ENCODE data around the gene EIF4EBP2. TPM values are rescaled to one million over a fixed set of nuclear protein-coding genes. Genes with fewer than 3 reads are reported as not detected.
A peak's percentile ranks its signal among the peaks of the same experiment; 100 is the strongest.

EIF4EBP2 gene
- total RNA-seq, 1 donor from 2014 or later = 33.0 TPM

- ATAC-seq = no peak
These were observed 24.3 kb upstream of the EIF4EBP2 start for GRCh38 chr10:70379581-70380176.

DNA sequence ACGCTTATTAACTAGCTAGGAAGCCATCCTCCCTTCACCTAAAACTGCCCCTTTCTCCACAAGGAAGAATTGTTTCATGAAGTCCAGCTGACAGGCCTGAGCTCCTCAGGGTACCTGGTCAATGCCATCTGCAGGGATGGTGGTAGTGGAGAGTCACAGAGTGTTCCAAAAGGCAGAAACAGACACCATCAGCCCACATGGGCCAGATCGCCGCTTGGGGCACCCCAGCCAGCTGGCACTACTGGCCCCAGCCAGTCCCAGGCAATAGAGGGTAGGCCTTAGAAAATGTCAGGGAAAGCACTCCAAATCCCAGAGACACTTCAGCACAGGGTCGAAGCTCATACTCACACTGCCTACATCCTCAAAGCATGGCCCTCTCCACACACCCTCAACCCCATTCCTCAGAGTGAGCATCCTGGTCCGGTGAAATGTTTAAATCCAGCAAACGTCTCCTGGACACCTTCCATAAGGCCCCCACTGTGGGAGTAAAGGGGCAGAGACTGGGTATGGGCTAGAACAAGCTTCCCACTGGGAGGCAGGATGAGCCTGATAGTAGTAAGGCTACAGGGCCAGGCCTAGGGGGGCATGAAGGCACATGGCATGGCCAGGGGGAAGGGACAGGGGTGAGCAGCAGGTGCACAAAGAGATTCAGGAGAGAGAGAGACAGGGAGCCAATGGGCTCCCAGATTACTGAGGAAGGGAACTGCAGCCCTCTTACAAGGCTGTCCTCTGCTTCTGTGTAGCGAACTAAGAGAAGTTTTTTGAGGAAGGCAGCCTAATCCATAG is 23.4 kb upstream of the EIF4EBP2 start:
- ATAC-seq = no peak

DNA sequence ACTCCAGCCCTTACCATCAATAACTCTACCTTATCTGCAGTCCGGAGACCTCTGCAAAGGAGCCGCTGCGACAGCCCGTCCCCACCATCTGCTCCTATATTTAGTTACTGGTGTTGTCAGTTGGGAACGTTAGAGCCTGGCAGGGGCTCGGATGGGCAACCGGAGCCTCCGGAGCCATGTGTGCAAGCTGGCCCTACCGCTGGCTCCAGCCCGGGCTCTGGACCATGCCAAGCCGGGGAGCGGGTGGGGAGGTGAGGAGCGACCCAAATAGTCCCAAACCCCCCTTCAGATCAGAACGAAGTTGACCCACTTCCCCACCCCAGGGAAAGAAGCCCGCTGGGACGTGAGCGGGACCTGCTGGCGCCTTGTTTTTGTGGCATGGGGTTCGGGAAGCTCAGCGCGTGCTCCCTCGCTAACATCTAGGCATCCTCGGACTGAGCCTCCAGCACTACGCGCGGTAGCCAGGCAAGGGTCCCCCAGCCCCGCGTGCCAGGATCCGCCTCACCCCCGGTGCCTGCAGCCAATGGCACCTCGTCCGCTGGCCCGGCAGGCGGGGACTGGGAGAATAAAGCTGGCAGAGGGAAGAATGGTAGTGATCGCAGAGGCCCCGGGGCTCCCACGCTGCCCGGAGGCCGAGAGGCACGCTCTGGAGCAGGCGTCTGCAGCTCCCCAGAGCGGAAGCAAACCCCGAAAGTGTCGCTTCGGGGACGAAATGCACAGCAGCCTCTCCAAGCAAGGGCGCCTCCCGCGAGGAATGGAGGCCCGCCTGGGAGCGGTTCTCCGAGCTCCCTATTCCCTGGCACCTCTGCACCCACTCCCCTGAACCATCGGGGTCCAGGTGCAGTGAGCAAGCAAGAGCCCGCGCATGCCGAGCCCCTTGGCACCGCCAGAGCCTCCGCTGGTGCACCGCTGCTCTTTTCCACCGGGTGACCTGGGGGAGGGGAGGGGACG is 22.2 kb upstream of the EIF4EBP2 start:
- peak; percentile 14 for ATAC-seq

DNA sequence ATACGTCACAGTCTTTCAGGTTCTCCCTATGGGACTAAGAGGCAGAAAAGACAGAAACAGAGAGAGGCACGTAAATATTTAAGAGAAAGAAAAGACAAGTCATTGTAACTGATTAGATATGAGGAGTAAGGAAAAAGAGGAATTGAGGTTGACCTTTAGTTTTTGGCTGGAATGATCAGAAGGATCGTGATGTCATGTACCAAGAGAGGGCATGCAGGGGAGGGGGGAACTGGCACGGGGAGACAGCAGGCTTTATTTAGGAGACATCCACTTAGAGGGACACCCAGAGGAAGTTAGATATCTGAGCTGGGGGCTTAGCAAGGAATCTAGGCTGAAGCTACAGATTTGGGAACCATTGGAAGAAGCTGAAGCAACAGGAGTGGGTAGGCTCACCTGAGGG is 12.3 kb upstream of the EIF4EBP2 start:
- ATAC-seq = no peak

DNA sequence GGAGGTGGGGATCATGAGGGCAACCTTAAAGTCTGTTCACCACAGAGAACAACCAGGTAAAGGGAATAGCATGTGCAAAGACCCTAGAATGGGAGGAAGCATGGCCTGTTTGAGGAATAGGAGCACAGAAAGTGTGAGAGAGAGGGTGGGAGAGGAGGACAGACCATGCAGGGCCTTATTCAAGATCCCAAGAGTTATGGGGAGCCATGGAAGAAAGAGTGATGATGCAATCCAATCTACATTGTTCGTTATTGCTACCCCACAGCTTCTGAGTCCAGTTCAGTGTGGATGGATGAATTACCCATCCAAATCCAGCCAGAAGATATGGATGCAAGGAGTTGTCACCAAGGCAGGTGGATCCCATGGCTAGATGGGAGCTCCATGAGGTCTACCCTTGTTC is 7.8 kb upstream of the EIF4EBP2 start:
- no peak for ATAC-seq

DNA sequence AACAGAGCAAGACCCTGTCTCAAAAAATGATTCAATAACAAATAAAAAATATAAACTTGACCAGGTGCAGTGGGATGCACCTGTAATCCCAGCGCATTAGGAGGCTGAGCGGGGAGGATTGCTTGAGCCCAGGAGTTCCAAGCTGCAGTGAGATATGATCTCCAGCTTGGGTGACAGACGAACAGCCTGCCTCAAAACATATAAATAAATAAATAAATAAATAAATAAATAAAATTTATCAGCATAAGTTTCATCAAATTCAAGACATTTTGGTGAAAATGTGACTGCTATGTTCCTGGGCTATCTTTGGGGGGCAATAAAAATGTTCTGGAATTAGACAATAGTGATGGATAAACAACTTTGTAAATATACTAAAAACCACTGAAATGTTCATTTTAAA is 4.8 kb upstream of the EIF4EBP2 start:
- no peak for ATAC-seq

- no peak for ATAC-seq
These were observed 386 bp upstream of the EIF4EBP2 start for GRCh38 chr10:70403483-70404035.

GRCh38 chr10:70404787-70405036 is 767 bp downstream of the EIF4EBP2 start:
- ATAC-seq = no peak

- ATAC-seq = peak; percentile 84
These were observed 1.3 kb downstream of the EIF4EBP2 start for GRCh38 chr10:70405037-70405824.

- no peak for ATAC-seq
These were observed 5.8 kb downstream of the EIF4EBP2 start for GRCh38 chr10:70409772-70410171.

DNA sequence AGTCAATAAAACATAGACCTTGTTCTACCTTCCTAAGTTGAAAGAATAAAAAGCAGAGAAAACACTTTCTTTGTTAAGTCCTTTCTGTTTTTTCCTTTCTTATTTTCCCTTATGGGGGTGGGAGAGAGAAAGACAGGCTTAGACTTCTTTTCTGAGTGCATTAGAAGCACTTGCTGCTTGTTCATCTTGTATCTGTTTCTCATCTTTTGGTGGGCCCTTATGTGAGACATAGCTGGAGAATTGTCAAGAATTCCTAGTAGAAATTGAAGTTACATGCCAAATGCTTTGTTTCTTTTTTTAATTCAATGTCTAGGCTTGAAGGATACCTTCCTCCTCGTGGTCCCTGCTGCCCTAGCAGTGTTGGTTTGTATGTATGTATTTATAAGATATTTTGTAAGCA is 6.7 kb downstream of the EIF4EBP2 start:
- ATAC-seq = no peak

- no peak for ATAC-seq
These were observed 8.4 kb downstream of the EIF4EBP2 start for GRCh38 chr10:70412356-70412755.

GRCh38 chr10:70417568-70417967 is 13.6 kb downstream of the EIF4EBP2 start:
- ATAC-seq = no peak

- ATAC-seq = peak; percentile 53
These were observed 14.3 kb downstream of the EIF4EBP2 start for GRCh38 chr10:70418229-70418628.

DNA sequence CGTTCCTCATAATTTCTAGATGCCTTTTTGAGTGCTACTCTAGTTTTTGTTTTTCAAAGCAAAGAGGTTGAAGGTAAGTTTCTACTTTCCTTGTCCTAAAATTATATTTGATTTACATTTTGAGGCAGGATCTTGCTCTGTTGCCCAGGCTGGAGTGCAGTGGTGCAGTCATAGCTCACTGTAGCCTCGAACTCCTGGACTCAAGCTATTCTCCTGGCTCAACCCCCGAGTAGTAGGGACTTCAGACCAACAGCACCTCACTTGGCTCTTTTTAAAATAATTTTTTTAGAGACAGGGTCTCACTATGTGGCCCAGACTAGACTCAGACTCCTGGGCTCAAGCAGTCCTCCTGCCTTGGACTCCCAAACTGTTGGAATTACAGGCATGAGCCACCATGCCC is 14.8 kb downstream of the EIF4EBP2 start:
- no peak for ATAC-seq

DNA sequence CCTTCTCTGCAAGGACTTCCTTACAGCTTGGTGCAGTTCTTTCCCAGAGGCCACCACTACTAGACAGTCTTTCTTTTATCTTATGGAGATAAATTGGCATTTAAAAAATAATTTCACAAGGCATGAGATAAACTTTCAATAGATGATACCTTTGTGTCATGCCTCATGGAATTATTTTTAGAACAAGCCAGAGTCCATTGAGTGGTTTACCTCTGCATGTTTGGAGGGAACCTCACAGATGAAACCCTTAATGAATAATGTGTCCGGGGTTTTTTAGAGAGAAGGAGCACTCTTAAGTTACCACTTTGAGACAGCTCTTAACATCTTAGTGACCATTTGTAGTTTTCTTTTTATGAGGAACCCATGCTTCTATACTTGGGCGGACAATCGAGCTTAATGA is 20.4 kb downstream of the EIF4EBP2 start:
- no peak for ATAC-seq

DNA sequence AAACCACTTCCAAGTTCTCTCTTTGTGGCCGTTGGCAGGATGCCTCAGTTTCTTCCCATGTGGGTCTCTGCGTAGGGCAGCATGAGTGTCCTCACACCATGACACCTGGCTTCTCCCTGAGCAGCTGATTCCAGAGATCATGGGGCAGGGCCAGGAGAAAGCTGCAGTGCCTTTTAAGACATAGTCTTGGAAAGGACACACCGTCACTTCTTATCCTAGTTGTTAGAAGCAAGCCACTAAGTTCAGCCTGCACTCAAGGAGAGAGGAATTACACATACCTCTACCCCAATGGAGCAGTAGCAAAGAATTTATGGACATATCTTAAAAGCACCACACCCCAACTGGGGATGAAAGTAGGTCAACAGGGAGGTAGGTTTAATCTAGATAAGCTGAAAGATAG is 21.2 kb downstream of the EIF4EBP2 start:
- no peak for ATAC-seq

DNA sequence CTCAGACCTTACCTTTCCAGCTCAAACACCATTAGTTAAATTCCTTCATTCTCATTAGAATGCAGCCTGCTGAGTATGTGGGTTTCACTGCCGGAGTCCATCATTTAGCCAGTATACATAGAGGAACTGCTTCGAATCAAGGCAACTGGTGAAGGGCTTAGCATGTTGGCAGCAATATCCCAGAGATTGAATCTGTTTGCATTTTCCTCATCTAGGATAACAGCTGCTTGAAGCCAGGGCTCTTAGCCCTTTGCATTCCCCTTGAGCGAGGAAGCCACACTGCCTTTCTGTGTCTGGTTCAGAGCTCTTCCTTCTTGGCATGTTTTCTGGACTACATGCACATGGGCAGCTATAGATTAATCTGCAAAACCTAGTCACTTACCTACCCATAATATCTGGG is 22.9 kb downstream of the EIF4EBP2 start:
- ATAC-seq = no peak

DNA sequence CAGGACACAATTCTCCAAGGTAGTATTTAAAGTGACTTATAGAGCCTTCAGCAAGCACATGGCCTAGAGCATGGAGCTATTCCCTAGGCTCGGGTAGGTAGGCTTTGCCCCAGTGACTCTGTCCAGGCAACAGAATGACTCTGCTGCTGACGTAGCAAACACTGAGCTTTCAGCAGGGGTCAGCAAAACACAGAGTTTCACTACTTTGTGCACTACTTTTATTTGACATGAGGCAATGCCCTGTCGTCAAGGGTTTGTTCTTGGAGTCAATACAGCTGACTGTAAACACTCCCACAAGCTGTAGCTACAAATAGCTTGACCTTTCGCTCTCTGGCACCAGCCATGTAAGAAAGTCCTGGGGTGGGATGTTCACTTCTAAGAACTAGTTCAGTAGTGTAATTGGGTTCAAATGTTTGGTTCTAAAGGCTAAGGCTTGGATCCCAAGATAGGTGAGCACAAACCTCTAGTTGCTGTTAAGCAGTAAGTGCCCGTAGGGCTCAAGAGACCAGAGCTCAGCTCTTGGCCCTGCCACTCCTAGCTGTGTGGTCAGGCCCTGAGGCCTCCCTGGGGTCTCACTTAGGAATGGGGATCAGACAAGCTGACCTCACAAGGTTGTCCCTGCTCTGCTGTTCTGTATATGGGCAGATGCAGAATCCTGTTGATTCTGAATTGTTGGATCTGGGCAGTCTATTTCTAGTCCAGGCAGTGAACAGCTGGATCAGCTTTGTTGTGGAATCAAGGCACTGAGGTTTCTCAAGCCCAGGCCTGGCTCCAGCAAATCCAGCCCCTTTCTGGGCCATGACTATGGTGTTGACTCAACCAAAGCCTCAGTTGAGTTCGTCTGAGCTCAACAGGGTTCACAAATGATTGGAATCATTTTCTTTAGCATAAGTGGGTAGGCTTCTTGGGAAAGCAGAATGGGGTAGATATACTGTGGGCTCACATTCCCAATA is 26.8 kb downstream of the EIF4EBP2 start:
- peak; percentile 46 for ATAC-seq

DNA sequence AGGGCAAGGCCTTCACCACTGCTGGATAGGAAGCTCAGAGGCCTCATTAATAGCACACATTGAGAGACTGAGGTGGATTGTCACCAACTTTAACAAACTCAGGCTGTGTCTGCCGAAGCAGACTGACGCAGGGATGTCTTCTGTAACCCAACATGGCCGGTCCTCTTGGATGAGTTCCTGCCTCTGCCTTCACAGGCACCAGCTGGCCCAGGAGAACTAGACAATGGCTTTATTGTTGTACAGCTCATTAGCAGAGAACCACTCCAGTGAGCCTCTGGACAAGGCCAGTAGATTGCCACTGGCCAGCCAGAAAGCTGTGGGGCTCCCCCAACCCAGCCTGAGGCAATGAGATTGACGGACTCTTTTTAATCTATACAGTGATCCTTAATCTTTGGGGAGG is 28.2 kb downstream of the EIF4EBP2 start:
- no peak for ATAC-seq

DNA sequence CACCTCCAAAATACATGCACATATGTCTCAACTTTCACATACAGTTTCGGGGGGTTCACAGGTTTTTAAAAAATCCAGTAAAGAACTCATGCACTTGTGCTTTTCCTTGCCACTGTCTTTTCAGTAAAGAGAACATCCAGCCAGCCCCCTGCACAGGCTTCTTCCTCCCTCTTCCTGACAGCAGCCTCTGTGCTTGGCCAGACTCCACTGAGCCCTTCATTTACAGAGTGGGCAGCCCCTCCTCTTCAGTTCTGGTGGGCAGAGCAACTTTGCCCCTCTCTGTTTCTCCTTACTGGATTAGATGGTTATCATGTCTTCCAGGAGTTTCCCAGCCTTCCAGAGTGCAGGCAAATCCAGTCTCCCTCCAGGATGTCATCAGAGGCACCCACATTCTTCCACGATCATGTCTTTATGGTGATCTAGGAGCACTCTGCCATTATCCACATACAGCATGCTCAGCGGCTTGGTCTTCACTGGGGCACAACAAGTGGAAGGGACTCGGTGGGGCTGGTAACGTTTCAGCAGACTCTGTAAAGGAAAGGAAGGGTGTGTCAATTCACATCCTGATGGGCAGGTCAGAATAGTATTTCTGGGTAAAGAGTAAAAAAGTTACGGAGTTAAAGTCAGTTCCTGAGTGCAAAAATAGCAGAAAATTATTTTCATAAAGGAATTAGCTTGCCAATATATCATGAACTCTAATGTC is 28.8 kb downstream of the EIF4EBP2 start:
- ATAC-seq = no peak

All from esophagus mucosa (tissue), 1 donor.